PC-9 (cell line): ENCODE measurements around the gene NSUN7. TPM values are rescaled to one million over a fixed set of nuclear protein-coding genes. Genes with fewer than 3 reads are reported as not detected.

Source experiments
- BruUV-seq: library from RNA; stranded (reverse); fragments of 400-500 nt; replicated peaks from 2 replicates; lab custom pipeline; 2021; lab: Mats Ljungman, UMichigan
- CTCF ChIA-PET: fragments of 300-600 bp; sonication (Branson Sonifier 250); formaldehyde crosslinking; loops from one replicate; lab custom pipeline; 2022; ENCODE audit warnings: antibody characterized with exemption; lab: Charles Lee
- POLR2A ChIA-PET: fragments of 300-600 bp; sonication (Branson Sonifier 250); formaldehyde crosslinking; loops from one replicate; lab custom pipeline; 2022; ENCODE audit warnings: antibody characterized with exemption; ENCODE audit not compliant: unreplicated experiment; lab: Charles Lee
- DNase-seq, 2 experiments: peaks; one replicate each; pipeline versions ENCODE4 v3.0.0 to v3.0.0-alpha.2; 2015 to 2022; ENCODE audit warnings: mixed read lengths in 1 of 2
- H2AFZ ChIP-seq: fragments of 200-600 bp; sonication (generic); 2 replicates; pipeline ENCODE4 v1.8.1; 2017; ENCODE audit warnings: antibody characterized with exemption
- H3F3A ChIP-seq: fragments of 200-600 bp; sonication (generic); 2 replicates; pipeline ENCODE4 v1.8.1; 2017; ENCODE audit warnings: antibody characterized with exemption, mild to moderate bottlenecking, low read depth; ENCODE audit not compliant: insufficient read depth
- H3K27ac ChIP-seq: fragments of 200-600 bp; sonication (generic); 2 replicates; pipeline ENCODE4 v1.6.1; 2016; ENCODE audit warnings: mixed run types
- H3K27me3 ChIP-seq: fragments of 200-600 bp; sonication (generic); 2 replicates; pipeline ENCODE4 v1.6.1; 2016; ENCODE audit warnings: low read depth, mixed run types; ENCODE audit not compliant: insufficient read depth
- H3K36me3 ChIP-seq: fragments of 200-600 bp; sonication (generic); 2 replicates; pipeline ENCODE4 v1.6.1; 2016; ENCODE audit warnings: low read depth, mixed run types
- H3K4me1 ChIP-seq: fragments of 200-600 bp; sonication (generic); replicated peaks from 2 replicates; pipeline ENCODE4 v1.6.1; 2016; ENCODE audit warnings: mixed run types; ENCODE audit not compliant: insufficient read depth
- H3K4me2 ChIP-seq: fragments of 200-600 bp; sonication (generic); 2 replicates; pipeline ENCODE4 v1.6.1; 2017; ENCODE audit warnings: mixed run types
- H3K4me3 ChIP-seq: fragments of 200-600 bp; sonication (generic); 2 replicates; pipeline ENCODE4 v1.6.1; 2016; ENCODE audit warnings: mixed run types
- H3K79me2 ChIP-seq: fragments of 200-600 bp; sonication (generic); 2 replicates; pipeline ENCODE4 v1.6.1; 2017; ENCODE audit warnings: low read depth, mixed run types
- H3K9me2 ChIP-seq: fragments of 200-600 bp; sonication (generic); 2 replicates; pipeline ENCODE4 v1.8.1; 2017; ENCODE audit warnings: mild to moderate bottlenecking; ENCODE audit not compliant: insufficient read depth
- H3K9me3 ChIP-seq: fragments of 200-600 bp; sonication (generic); 2 replicates; pipeline ENCODE4 v1.8.1; 2016; ENCODE audit warnings: low read depth; ENCODE audit not compliant: insufficient read depth
- H4K20me1 ChIP-seq: fragments of 200-600 bp; sonication (generic); 2 replicates; pipeline ENCODE4 v1.8.1; 2017; ENCODE audit not compliant: insufficient read depth
- CTCF ChIP-seq: fragments of 200-600 bp; sonication (generic); conservative IDR thresholded peaks from 2 replicates; pipeline ENCODE4 v1.6.1; 2017; ENCODE audit warnings: mixed run types, antibody characterized with exemption, mild to moderate bottlenecking, moderate library complexity
- EZH2 ChIP-seq: fragments of 200-600 bp; sonication (generic); IDR thresholded peaks from 2 replicates; pipeline ENCODE4 v1.8.0; 2017; ENCODE audit warnings: antibody characterized with exemption, low read depth
- intact Hi-C: fragments of 100-400 bp; cut with micrococcal nuclease; formaldehyde crosslinking; loops from one replicate; pipeline ENCODE4 v1.10.0; 2022; ENCODE audit not compliant: unreplicated experiment
- total RNA-seq: library from RNA; stranded (reverse); gene quantifications from 2 replicates; pipeline ENCODE4 v1.2.3, GENCODE V29; 2021

NSUN7 gene
- total RNA-seq, 1 experiment from 2014 or later: 16.8 TPM

GRCh38 chr4:40856277-40856839 is 106.6 kb downstream of the NSUN7 start:
- TF ChIP-seq CTCF: no peak
- TF ChIP-seq EZH2: no peak
- Histone ChIP-seq H3K27me3 (no peaks in the 10 kb centered on the region), H3K9me3 (no peaks in the 10 kb centered on the region), H3K36me3 (no peaks in the 10 kb centered on the region), H3K9me2 (no peaks in the 10 kb centered on the region), H3K4me2 (peak overlapping the region; percentile 71), H3K4me1 (no peaks in the 10 kb centered on the region), H3K27ac (no peak overlapping the region), H3F3A (no peaks in the 10 kb centered on the region), H2AFZ (no peak overlapping the region), H3K4me3 (peak overlapping the region; percentile 50; the same call in 1 of the 2 replicates), H4K20me1 (no peaks in the 10 kb centered on the region; the same call in 1 of the 2 replicates), H3K79me2 (no peaks in the 10 kb centered on the region)
- no TSS peak for BruUV-seq
- ChIA-PET POLR2A (no interaction called here), CTCF (interaction anchor here (1.3 kb wide), 1 partner anchor 15 kb away, joined by 5 read pairs; no protein-coding TSS in a partner anchor)
- DNase-seq: no peak
- intact Hi-C loops: no loop called here

GRCh38 chr4:40856840-40857362 is 107.1 kb downstream of the NSUN7 start:
- no peaks in the 10 kb centered on the region; the same call in 1 of the 2 replicates for H4K20me1 ChIP-seq
- no peaks in the 10 kb centered on the region for H3F3A ChIP-seq
- no peaks in the 10 kb centered on the region for H3K9me3 ChIP-seq
- H3K9me2 ChIP-seq: no peaks in the 10 kb centered on the region
- BruUV-seq: no TSS peak
- peak overlapping the region; percentile 71 for H3K4me2 ChIP-seq
- no peak for TF ChIP-seq EZH2
- no peak for TF ChIP-seq CTCF
- peak in 1 of 2 experiments; percentile 69 for DNase-seq
- intact Hi-C loops: no loop called here
- ChIA-PET POLR2A (no interaction called here), CTCF (interaction anchor here (1.3 kb wide), 1 partner anchor 16 kb away, joined by 5 read pairs; no protein-coding TSS in a partner anchor)
- no peaks in the 10 kb centered on the region for H3K36me3 ChIP-seq
- H3K27me3 ChIP-seq: no peaks in the 10 kb centered on the region
- H3K79me2 ChIP-seq: no peaks in the 10 kb centered on the region
- H3K4me1 ChIP-seq: no peaks in the 10 kb centered on the region
- H3K4me3 ChIP-seq: peak overlapping the region; percentile 50; the same call in 1 of the 2 replicates
- no peak overlapping the region for H3K27ac ChIP-seq
- no peak overlapping the region for H2AFZ ChIP-seq

GRCh38 chr4:40857956-40858355 is 108.2 kb downstream of the NSUN7 start:
- H3K79me2 ChIP-seq: no peaks in the 10 kb centered on the region
- BruUV-seq: no TSS peak
- ChIA-PET CTCF (interaction anchor here (1.3 kb wide), 1 partner anchor 17 kb away, joined by 5 read pairs; no protein-coding TSS in a partner anchor), POLR2A (no interaction called here)
- no peaks in the 10 kb centered on the region for H3K4me1 ChIP-seq
- no peaks in the 10 kb centered on the region for H3K27me3 ChIP-seq
- H3K4me3 ChIP-seq: no peak overlapping the region
- no peaks in the 10 kb centered on the region; the same call in 1 of the 2 replicates for H4K20me1 ChIP-seq
- no peaks in the 10 kb centered on the region for H3K36me3 ChIP-seq
- H3K9me3 ChIP-seq: no peaks in the 10 kb centered on the region
- no peaks in the 10 kb centered on the region for H3F3A ChIP-seq
- TF ChIP-seq EZH2 (no peak), CTCF (no peak)
- no peak for DNase-seq
- no peak overlapping the region for H3K4me2 ChIP-seq
- no peak overlapping the region for H2AFZ ChIP-seq
- H3K9me2 ChIP-seq: no peaks in the 10 kb centered on the region
- no peak overlapping the region for H3K27ac ChIP-seq
- intact Hi-C loops: no loop called here
